ENCODE data around the gene CABP1.

DNA sequence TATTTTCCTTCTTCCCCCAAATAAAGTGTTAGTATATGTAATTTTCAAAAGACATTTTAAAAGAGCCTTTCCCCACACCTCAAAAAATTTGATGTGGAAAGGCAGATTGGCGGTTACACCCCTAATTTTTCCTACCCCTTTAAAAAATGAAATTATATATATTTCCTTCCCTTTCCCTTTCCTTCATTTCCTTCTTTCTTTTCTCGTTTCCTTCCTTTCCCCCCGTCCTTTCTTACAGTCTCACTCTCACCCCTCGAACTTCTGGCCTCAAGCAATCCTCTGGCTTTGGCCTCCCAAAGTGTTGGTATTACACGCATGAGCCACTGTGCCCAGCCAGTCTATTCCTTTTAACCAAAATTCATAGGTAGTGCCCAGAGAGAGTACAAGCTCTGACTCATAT, 65.6 kb downstream of the CABP1 start:
- TF ChIP-seq, protein P1, sequence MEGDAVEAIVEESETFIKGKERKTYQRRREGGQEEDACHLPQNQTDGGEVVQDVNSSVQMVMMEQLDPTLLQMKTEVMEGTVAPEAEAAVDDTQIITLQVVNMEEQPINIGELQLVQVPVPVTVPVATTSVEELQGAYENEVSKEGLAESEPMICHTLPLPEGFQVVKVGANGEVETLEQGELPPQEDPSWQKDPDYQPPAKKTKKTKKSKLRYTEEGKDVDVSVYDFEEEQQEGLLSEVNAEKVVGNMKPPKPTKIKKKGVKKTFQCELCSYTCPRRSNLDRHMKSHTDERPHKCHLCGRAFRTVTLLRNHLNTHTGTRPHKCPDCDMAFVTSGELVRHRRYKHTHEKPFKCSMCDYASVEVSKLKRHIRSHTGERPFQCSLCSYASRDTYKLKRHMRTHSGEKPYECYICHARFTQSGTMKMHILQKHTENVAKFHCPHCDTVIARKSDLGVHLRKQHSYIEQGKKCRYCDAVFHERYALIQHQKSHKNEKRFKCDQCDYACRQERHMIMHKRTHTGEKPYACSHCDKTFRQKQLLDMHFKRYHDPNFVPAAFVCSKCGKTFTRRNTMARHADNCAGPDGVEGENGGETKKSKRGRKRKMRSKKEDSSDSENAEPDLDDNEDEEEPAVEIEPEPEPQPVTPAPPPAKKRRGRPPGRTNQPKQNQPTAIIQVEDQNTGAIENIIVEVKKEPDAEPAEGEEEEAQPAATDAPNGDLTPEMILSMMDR (IDR thresholded peaks at IDR 0.05): no peak
- no peak for TF ChIP-seq POLR2A (IDR thresholded peaks at IDR 0.05)
